ENCODE measurements around the gene BTBD16.

DNA sequence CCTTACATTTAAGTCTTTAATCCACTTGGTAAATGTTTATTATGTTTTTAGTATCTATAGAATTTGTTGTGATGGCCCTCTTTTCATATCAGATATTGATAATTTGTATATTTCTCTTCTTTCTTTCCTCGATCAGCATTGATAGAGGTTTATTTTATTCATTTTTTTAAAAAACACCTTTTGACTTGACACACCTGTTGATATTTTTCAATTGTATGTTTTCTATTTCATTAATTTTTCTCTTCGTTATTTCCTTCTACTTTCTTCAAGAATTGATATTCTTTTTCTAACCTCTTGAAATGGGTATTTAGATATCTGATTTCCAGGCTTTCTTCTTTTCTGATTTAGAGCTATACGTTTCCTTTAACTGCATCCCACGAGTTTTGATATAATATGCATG lies 50.9 kb downstream of the BTBD16 start:
- no peak for TF ChIP-seq POLR2AphosphoS5 (IDR thresholded peaks at IDR 0.05)
- TF ChIP-seq, protein P1, sequence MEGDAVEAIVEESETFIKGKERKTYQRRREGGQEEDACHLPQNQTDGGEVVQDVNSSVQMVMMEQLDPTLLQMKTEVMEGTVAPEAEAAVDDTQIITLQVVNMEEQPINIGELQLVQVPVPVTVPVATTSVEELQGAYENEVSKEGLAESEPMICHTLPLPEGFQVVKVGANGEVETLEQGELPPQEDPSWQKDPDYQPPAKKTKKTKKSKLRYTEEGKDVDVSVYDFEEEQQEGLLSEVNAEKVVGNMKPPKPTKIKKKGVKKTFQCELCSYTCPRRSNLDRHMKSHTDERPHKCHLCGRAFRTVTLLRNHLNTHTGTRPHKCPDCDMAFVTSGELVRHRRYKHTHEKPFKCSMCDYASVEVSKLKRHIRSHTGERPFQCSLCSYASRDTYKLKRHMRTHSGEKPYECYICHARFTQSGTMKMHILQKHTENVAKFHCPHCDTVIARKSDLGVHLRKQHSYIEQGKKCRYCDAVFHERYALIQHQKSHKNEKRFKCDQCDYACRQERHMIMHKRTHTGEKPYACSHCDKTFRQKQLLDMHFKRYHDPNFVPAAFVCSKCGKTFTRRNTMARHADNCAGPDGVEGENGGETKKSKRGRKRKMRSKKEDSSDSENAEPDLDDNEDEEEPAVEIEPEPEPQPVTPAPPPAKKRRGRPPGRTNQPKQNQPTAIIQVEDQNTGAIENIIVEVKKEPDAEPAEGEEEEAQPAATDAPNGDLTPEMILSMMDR (IDR thresholded peaks at IDR 0.05): no peak

Data from breast epithelium (tissue), 3 donors.